HG02678 (cell line): ENCODE data around the gene POLR1B.
"Not testable (repeated sequence)": the region's sequence is repeated elsewhere in the genome, so short reads cannot be mapped to it uniquely, and the experiment has no call there.

Experiments used
- ATAC-seq: cut with Tn5 transposase; IDR thresholded peaks from one replicate; pipeline ENCODE4 v1.9.1; 2021; ENCODE audit warnings: mild to moderate bottlenecking, moderate library complexity; ENCODE audit not compliant: unreplicated experiment

Gene POLR1B, protein sequence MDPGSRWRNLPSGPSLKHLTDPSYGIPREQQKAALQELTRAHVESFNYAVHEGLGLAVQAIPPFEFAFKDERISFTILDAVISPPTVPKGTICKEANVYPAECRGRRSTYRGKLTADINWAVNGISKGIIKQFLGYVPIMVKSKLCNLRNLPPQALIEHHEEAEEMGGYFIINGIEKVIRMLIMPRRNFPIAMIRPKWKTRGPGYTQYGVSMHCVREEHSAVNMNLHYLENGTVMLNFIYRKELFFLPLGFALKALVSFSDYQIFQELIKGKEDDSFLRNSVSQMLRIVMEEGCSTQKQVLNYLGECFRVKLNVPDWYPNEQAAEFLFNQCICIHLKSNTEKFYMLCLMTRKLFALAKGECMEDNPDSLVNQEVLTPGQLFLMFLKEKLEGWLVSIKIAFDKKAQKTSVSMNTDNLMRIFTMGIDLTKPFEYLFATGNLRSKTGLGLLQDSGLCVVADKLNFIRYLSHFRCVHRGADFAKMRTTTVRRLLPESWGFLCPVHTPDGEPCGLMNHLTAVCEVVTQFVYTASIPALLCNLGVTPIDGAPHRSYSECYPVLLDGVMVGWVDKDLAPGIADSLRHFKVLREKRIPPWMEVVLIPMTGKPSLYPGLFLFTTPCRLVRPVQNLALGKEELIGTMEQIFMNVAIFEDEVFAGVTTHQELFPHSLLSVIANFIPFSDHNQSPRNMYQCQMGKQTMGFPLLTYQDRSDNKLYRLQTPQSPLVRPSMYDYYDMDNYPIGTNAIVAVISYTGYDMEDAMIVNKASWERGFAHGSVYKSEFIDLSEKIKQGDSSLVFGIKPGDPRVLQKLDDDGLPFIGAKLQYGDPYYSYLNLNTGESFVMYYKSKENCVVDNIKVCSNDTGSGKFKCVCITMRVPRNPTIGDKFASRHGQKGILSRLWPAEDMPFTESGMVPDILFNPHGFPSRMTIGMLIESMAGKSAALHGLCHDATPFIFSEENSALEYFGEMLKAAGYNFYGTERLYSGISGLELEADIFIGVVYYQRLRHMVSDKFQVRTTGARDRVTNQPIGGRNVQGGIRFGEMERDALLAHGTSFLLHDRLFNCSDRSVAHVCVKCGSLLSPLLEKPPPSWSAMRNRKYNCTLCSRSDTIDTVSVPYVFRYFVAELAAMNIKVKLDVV

DNA sequence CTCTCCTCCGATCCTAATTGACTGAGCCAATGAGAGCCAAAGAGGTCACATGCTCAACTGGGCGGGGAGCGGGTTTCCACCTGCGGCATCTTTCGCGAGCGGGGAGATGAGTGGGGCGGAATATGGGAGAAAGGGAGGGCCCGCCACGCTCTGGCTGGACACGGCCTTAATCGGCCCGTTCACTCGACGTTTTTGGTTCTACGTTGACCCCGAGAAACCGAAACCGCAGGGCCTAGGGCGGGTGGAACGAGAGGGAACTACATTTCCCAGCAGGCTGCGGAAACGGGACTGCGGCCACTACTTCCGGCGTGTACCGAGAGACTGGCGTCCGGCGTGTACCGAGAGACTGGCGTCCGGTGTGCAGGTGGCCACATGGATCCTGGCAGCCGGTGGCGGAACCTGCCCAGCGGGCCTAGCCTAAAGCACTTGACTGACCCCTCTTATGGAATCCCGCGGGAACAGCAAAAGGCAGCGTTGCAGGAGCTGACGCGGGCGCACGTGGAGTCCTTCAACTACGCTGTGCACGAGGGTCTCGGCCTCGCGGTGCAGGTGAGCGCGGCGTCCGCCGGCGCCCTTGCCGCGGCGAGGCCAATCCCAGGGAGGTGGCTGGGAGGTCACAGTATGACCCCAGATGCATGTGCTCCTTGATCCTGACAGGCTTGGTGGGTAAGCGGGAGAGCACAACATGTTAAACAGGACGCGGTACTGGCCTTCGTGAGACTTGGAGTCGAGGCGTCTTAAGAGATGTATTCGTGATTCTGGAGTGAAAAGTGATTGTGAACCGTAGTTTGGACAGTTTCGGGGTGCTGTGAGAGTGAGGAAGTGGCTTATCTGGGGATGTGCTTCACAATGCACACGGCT, at the start of gene POLR1B:
Gene POLR1B (plus strand): TSS at position 343 of the 861 bp plus-strand sequence. CDS start 30 bp downstream, at position 373.
- ATAC-seq = peak; percentile 84

DNA sequence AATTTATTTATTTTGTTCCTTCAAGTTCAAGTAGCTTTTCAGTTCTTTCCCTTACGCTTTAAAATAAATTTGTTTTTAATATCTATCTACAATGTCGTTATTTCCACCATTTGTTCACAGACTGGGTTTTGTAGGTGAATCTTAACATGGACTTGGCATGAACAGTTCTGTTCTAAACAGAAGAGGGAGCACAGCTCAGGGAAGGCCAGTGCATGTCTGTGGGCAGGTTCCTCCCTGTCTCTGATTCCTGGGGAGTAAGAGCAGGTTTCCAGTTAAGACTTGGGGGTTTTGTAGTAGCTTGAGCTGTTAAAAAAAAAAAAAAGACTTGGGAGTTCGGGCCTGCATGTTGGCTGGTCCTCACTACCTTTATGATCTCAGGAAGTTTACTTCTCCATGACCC, 49.2 kb upstream of the POLR1B start:
- no peak for ATAC-seq

DNA sequence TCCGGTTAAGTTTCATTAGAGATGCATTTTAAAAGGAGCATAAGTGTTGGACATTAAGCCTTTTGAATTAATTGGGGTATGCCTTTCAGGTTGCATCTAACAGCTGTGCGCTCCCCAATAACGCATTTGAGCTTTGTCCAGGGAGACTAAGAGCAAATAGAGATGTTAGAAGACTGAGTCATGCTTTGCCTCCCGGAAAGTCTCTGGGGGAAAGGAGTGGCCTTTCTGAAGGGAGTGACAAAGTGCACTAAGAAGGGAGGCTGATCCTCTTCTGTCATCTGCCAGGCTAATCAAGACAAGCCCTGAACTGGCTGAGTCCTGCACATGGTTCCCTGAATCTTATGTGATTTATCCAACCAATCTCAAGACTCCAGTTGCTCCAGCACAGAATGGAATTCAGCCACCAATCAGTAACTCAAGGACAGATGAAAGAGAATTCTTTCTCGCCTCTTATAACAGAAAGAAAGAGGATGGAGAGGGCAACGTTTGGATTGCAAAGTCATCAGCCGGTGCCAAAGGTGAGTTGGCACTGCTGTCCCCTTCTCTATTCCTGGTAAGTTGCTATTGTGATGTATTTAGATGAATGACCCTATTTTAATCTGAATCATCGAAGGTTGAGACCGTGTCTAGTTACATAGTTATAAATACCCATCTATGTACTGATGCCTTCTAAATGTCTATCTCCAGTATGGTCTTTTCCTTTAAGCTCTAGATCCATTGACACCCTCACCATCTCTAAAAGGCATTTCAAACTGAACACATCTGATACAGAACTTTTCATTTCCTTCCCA, 48.2 kb upstream of the POLR1B start:
- ATAC-seq = no peak

DNA sequence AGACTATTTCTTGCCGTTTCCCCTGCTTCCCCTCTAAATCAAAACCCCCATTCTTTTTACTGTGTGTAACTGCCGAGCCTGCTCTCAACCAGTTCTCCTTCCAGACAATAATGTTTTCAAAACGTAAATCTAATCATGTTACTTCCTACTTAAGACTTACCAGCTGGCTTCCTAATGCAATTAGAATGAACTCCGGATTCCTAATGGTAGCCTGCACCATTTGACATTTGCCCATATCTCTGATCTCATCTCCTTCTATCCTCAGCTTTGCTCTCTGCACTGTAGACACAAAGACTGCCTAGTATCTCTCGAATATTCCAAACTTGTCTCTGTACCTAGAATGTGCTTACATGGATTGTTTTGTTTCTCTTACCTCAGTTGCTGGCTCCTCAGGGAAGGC, 47.4 kb upstream of the POLR1B start:
- ATAC-seq = no peak

DNA sequence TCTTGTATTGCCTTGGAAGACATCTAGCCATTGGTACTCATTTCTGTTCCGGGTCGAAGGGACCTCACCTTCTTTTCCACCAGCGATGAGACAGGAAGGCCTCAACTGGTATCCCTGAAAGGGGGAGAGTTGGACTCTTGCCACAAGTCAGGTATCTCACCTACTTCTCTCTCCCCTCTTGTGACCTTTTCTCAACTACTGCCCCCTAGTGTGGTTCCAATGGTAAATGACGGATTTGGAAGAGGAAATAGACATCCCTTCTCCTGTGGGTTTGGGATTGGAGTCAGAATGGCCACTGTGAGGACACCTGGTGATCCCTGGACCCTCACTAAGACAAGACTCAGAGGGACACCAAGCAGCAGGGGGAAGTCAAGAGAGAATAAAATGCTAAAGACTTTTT, 46.4 kb upstream of the POLR1B start:
- not testable (repeated sequence) for ATAC-seq

DNA sequence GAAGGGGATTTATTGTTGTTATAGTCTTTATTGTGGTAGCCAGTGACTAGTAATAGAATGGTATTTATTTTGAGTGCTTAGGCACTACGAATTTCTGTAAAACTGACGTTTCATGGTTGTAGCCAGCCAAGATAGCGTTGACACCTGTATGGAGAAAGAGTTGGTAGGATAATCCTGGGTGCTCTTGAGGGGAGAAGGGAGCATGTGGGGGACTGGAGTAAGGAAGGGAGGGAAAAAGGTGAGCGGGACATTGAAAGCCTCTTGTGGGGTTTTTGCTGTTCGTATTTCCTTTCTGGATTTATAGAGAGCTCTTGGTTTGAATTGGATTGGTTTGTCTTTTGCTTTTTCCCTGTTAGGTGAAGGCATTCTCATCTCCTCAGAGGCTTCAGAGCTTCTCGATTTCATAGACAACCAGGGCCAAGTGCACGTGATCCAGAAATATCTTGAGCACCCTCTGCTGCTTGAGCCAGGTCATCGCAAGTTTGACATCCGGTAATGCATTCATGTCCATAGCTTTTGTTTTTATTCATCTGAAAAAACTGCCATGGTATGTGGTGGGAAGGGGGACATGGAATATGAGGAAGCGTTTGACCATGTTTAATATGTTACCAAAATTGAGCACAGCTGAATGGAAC, 41.3 kb upstream of the POLR1B start:
- ATAC-seq = not testable (repeated sequence)

DNA sequence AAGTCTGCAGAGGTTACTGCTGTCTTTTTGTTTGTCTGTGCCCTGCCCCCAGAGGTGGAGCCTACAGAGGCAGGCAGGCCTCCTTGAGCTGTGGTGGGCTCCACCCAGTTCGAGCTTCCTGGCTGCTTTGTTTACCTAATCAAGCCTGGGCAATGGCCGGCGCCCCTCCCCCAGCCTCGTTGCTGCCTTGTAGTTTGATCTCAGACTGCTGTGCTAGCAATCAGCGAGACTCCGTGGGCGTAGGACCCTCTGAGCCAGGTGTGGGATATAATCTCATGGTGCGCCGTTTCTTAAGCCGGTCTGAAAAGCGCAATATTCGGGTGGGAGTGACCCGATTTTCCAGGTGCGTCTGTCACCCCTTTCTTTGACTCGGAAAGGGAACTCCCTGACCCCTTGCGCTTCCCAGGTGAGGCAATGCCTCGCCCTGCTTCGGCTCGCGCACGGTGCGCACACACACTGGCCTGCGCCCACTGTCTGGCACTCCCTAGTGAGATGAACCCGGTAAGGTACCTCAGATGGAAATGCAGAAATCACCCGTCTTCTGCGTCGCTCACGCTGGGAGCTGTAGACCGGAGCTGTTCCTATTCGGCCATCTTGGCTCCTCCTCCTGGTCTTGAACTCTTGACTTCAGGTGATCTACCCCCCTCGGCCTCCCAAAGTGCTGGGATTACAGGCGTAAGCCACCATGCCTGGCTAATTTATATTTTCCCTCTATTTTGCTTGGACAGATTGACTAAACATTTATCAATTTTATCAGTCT, 32.8 kb upstream of the POLR1B start:
- ATAC-seq = not testable (repeated sequence)

DNA sequence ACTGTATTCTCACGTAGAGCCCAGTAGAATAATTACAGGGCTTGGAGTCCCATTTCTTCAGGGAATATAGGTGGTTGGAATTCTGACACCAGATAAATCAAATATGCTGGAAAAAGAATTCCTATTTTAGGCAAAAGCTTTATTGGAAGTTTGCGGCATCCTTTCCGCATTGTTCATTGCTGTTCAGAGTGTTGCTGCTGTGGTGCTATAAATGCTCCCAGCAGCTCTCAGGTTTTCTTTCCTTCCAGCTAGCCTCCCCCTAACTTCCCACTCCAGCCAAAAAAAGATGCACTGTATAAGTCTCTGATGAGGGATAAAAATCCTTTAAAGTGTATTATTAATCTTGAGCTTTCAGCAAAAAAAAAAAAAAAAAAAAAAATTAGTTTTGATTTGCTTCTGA, 25.5 kb upstream of the POLR1B start:
- no peak for ATAC-seq

DNA sequence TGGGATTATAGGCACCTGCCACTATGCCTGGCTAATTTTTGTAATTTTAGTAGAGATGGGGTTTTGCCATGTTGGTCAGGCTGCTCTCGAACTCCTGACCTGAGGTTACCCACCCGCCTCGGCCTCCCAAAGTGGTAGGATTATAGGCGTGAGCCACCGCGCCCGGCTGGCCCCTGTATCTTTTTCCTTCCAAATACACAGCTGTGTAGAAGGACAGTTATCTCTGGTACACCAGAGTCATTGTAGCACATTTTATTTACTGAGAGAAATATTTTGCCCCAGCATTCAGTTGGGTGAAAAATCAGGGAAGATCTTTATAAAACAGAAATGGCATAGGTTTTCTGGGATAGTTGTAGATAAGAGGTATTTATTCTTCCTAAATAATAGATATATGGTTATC, 23.5 kb upstream of the POLR1B start:
- no peak for ATAC-seq

DNA sequence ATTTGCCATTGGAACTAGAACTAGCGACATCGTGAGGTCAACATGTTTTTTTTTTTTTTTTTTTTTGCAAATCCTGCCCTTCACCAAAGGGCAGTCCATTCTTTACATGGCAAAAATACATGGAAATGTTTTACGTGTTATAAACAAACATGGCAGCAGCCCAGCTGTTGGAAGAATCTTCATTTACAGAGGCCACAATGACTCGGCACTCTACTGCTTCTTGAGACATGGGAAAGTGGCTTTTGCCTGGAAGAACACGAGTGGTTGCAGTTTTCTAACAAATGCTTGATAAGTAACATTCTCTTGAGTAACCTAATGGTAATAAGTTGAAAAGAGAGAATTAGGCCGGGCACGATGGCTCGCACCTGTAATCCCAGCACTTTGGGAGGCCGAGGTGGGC, 22.8 kb upstream of the POLR1B start:
- ATAC-seq = no peak

DNA sequence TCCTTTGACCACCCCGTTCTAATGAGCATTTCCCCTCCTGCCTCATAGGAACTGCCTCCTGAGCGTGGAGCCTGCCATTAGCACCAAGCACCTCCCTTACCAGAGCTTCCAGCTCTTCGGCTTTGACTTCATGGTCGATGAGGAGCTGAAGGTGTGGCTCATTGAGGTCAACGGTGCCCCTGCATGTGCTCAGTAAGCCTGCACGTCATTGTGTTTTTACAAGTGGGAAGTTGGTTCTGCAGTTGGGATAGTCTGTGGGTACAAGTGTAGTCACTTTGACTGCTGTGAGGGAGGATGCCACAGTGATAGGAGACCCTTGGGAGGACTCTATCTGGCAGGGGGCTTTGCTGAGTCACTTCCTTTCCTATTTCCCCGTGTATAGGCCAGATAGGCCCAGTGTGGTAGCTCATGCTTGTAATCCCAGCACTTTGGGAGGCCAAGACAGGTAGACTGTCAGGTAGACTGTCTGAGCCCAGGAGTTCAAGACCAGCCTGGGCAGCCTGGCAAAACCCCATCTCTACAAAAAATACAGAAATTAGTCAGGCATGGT, 22.0 kb upstream of the POLR1B start:
- no peak for ATAC-seq

DNA sequence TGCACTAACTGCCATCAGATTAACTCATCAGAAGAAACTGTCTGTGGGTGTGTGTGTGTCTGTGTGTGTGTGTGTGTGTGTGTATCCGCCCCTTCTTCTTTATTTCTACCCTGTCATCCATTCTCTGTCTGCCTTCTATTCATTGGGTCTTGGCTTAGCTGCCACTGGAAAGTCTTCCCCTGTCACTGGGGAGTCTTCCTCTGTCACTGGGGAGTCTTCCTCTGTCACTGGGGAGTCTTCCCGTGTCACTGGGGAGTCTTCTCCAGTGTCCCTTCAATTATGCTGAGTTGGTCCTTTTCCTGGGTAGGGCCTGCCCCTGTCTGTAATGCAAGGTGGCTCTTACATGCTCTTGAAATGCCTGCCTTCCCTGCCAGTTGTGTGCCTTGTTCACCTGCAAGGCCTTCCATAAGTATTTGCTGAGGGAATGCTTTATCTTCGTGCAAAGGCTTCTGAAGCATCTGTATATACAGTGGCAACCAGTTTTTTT, 18.9 kb upstream of the POLR1B start:
- no peak for ATAC-seq

DNA sequence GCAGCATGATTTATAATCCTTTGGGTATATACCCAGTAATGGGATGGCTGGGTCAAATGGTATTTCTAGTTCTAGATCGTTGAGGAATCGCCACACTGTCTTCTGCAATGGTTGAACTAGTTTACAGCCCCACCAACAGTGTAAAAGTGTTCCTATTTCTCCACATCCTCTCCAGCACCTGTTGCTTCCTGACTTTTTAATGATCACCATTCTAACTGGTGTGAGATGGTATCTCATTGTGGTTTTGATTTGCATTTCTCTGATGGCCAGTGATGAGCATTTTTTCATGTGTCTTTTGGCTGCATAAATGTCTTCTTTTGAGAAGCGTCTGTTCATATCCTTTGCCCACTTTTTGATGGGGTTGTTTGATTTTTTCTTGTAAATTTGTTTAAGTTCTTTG, 18.0 kb upstream of the POLR1B start:
- not testable (repeated sequence) for ATAC-seq

DNA sequence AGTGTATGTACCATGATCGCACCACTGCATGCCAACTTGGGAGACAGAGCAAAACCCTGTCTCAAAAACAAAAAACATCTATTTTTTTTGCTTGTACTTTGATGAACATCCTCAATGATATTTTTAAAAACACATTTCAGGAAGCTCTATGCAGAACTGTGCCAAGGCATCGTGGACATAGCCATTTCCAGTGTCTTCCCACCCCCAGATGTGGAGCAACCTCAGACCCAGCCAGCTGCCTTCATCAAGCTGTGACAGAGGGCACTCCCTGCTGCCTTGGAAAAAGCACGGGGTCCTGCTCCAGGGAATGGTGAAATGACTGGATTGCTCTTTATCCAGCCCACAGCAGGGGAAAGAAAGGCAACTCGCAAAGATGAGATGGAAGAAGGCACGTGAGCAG, 13.7 kb upstream of the POLR1B start:
- no peak for ATAC-seq

DNA sequence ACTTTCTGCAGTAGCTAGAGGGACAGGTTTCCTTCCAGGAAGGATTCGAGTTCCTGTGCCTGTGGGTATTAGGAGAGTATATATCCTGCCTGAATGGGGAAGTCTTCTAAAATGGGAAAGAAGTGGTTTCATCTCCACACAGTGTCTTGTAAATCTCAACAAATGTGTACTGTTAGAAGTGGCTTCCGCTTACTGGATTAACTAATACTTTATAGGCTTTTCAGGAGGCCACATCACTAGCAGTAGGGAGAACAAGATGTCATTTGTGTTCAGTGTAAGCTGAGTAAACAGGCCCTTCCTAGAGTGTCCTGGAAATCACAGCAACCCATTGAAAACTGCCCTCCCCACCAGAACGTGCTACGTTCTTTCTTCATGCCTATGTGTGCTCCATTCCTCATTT, 12.5 kb upstream of the POLR1B start:
- no peak for ATAC-seq

DNA sequence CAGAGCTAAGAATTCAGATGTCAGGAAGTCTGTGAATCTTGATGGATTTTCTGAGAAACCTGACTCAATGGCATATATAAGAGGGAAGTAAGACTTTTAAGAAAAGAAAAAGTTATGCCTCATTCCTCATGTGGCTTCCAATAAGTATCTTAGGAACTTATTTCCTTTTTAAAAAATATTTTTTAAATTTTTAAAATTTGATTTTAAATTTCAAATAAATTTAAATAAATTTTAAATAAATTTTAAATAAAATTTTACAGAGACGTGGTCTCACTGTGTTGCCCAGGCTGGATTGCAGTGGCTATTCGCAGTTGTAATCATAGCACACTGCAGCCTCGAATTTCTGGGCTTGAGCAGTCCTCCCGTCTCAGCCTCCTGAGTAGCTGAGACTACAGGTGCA, 11.5 kb upstream of the POLR1B start:
- ATAC-seq = no peak

DNA sequence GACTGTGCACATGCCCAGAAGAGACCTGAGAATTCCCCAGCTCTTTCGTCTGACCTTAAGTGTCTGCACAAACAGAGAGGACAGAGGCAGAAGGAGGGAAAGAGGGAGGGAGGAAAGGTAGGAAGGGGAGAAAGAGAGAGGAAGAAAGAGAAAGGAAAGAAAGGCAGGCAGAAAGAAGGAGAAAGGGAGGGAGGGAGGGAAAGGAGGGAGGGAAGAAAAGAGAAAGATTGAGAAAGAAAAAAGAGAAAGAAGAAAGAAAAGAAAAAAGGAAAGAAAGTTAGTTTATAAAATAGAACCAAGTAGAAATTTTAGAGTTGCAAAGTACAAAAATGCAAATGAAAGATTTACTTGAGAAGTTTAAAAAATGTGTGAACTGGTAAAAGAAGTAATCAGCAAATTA, 7.4 kb upstream of the POLR1B start:
- ATAC-seq = no peak

DNA sequence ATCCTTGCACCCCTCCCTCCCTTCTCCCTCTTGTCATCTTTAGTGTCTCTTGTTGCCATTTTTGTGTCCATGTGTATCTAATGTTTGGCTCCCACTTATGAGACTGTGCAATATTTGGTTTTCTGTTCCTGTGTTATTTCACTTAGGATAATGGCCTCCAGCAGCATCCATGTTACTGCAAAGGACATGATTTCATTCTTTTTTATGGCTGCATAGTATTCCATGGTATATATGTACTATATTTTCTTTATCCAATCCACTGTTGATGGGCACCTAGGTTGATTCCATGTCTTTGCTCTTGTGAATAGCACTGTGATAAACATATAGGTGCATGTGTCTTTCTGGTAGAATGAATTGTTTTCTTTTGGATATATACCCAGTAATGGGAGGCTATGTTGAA, 5.6 kb upstream of the POLR1B start:
- not testable (repeated sequence) for ATAC-seq
